GM12892 (cell line): Measurements from ENCODE around the gene CHMP1A.

Source experiments
- POLR2A ChIP-seq: IDR thresholded peaks from 2 replicates; pipeline ENCODE4 v1.6.1; 2011; ENCODE audit warnings: low read depth, low read length, control low read depth
- POLR2AphosphoS5 ChIP-seq: IDR thresholded peaks from 2 replicates; pipeline ENCODE4 v1.6.1; 2011; ENCODE audit warnings: low read depth, low read length, control low read depth
- TAF1 ChIP-seq: IDR thresholded peaks from 2 replicates; pipeline ENCODE4 v1.6.1; 2011; ENCODE audit warnings: low read depth, mild to moderate bottlenecking, control low read depth, low read length, borderline replicate concordance

DNA sequence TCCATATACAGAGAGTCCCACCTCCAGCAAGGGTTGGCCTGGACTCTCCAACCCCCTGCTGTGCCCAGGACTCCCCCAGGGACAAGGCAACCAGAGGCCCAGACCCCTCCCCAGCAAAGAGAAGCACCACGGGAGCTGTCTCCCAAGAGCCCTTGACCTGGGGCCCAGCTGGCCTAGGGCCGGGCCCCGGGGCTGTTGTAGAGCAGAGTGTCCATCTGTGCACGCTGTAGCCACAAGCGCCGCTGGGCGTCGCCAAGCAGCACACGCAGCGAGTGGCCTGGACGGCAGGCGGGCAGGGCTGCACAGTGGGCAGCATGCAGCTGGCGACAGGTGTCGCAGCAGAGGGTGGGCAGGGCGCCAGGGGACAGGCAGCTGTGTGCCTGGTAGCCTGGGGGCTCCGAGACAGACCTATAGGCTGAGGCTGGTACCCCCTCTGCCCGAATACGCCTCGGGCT lies 39.7 kb upstream of the CHMP1A start:
- TF ChIP-seq POLR2A = no peak
- TF ChIP-seq POLR2AphosphoS5 = no peak
- TF ChIP-seq TAF1 = no peak
